Transverse colon (tissue), 4 donors: ENCODE data around the gene RBPJ. TPM values are rescaled to one million over a fixed set of nuclear protein-coding genes. Genes with fewer than 3 reads are reported as not detected.
A peak's percentile ranks its signal among the peaks of the same experiment; 100 is the strongest.

Experiments used
- DNase-seq: peaks from one replicate; pipeline ENCODE4 v3.0.0-alpha.2; 2019
- H3K27ac ChIP-seq, 4 donors: fragments of 200-600 bp; sonication (generic); 2 replicates each; pipeline ENCODE4 v1.5.1; 2016 to 2018; ENCODE audit warnings: inconsistent platforms in 4 of 4
- H3K27me3 ChIP-seq: fragments of 200-600 bp; sonication (generic); 2 replicates; pipeline ENCODE4 v1.5.1; 2017; ENCODE audit warnings: inconsistent platforms
- H3K36me3 ChIP-seq, 4 donors: fragments of 200-600 bp; sonication (generic); 2 replicates each; pipeline ENCODE4 v1.5.1; 2017 to 2019; ENCODE audit warnings: inconsistent platforms in 4 of 4
- H3K4me1 ChIP-seq, 4 donors: fragments of 200-600 bp; sonication (generic); 2 replicates each; pipeline ENCODE4 v1.5.1; 2017 to 2020; ENCODE audit warnings: inconsistent platforms in 4 of 4
- H3K4me3 ChIP-seq, 4 donors: fragments of 200-600 bp; sonication (generic); 1 replicate in 1 of 4; 2 replicates in 3 of 4; pipeline versions ENCODE4 v1.5.1 to v1.6.1; 2017 to 2019; ENCODE audit warnings: inconsistent platforms in 4 of 4
- H3K9me3 ChIP-seq, 2 donors: fragments of 200-600 bp; sonication (generic); 2 replicates each; pipeline ENCODE4 v1.5.1; 2017 to 2019; ENCODE audit warnings: inconsistent platforms in 2 of 2
- EP300 ChIP-seq: sonication (generic); formaldehyde crosslinking; IDR thresholded peaks from one replicate; pipeline ENCODE4 v1.6.1; 2017; ENCODE audit warnings: antibody characterized with exemption, low read depth
- POLR2A ChIP-seq: fragments of 450-650 bp; IDR thresholded peaks from one replicate; pipeline ENCODE4 v1.6.1; 2016; ENCODE audit warnings: antibody characterized with exemption, mild to moderate bottlenecking, moderate library complexity
- POLR2AphosphoS5 ChIP-seq, 3 donors: sonication (generic); formaldehyde crosslinking; IDR thresholded peaks; one replicate each; pipeline ENCODE4 v1.6.1; 2016; ENCODE audit warnings: antibody characterized with exemption in 3 of 3
- WGBS, 2 donors: methylation state at CpG; one replicate each; pipeline ENCODE4 v1.1.5; 2018; ENCODE audit warnings: low coverage in 1 of 2; 5-methylcytosine and 5-hydroxymethylcytosine counted together
- in situ Hi-C, 4 donors: fragments of 200-750 bp; cut with MboI; loops; one replicate each; pipeline versions ENCODE4 v1.15.0 to v1.15.1; 2017; ENCODE audit warnings: low sequenced_read_pairs in 3 of 4, low pct_ligation_motif_present in 1 of 4, low pct_unique_long_range_greater_than_20kb in 1 of 4
- intact Hi-C: fragments of 100-400 bp; cut with DNase I; formaldehyde crosslinking; loops from one replicate; pipeline ENCODE4 v1.15.1; 2023; ENCODE audit warnings: low total_unique reads
- total RNA-seq, 4 donors: library from RNA; depleted of rRNA; stranded (reverse); fragments of >200 nt; gene quantifications; one replicate each; pipeline ENCODE4 v1.1.0, GENCODE V29; 2016
- TF ChIP-seq, protein P1 (sequence below), 5 experiments: fragments of 200-600 bp in 3 of 5; fragments of 450-650 bp in 2 of 5; sonication (generic) in 3 of 5; IDR thresholded peaks; 1 replicate in 2 of 5; 2 replicates in 3 of 5; pipeline ENCODE4 v1.5.1; 2016 to 2017; ENCODE audit warnings: antibody characterized with exemption in 5 of 5, inconsistent platforms in 3 of 5, mild to moderate bottlenecking in 2 of 5, moderate library complexity in 1 of 5

RBPJ gene
- total RNA-seq, 4 donors from 2014 or later = 15.1 to 104 (median 44.6) TPM

DNA sequence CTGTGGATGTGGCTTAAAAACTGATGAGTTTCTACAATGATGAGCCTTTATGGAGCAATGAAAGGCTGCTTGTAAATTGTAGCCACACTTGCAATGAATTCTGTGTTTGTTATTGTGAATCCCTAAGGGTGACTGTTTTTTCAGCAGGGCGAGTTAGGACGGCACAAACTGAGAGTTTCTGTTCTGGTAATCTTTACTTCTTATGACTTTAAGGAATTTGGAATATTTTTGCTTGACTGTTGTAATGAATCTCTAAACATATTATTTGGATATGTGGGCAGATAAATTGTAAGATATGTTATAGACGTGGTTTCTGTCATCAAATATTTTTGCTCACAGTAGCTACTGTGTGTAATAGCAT, 22.2 kb downstream of the RBPJ start:
- 65 to 68% methylated on average over 3 of the region's 3 CpGs for WGBS, 2 donors
- in situ Hi-C loops = loop anchor here in 1 of 4 donors (25.0 kb wide), 1 partner anchor 669 kb away; no protein-coding TSS in a partner anchor
- H3K4me1 ChIP-seq = peaks cover 0 to 53% (median 1%) of the 10 kb centered on the region in 4 donors

GRCh38 chr4:26344901-26345564, 24.2 kb downstream of the RBPJ start:
- TF ChIP-seq EP300 = no peak
- no peak for TF ChIP-seq POLR2A
- TF ChIP-seq, protein P1, sequence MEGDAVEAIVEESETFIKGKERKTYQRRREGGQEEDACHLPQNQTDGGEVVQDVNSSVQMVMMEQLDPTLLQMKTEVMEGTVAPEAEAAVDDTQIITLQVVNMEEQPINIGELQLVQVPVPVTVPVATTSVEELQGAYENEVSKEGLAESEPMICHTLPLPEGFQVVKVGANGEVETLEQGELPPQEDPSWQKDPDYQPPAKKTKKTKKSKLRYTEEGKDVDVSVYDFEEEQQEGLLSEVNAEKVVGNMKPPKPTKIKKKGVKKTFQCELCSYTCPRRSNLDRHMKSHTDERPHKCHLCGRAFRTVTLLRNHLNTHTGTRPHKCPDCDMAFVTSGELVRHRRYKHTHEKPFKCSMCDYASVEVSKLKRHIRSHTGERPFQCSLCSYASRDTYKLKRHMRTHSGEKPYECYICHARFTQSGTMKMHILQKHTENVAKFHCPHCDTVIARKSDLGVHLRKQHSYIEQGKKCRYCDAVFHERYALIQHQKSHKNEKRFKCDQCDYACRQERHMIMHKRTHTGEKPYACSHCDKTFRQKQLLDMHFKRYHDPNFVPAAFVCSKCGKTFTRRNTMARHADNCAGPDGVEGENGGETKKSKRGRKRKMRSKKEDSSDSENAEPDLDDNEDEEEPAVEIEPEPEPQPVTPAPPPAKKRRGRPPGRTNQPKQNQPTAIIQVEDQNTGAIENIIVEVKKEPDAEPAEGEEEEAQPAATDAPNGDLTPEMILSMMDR (IDR thresholded peaks at IDR 0.05) = no peak
- no peak for TF ChIP-seq POLR2AphosphoS5 (IDR thresholded peaks at IDR 0.05)
- no peaks in the 10 kb centered on the region for H3K36me3 ChIP-seq
- no peak for DNase-seq
- intact Hi-C loops = loop anchor here (5.0 kb wide), 1 partner anchor 533 kb away; no protein-coding TSS in a partner anchor
- H3K4me1 ChIP-seq = peaks cover 0 to 62% (median 1%) of the 10 kb centered on the region in 4 donors
- no peak overlapping the region for H3K4me3 ChIP-seq
- H3K27ac ChIP-seq = no peak overlapping the region
- in situ Hi-C loops = loop anchor here in 1 of 4 donors (25.0 kb wide), 1 partner anchor 667 kb away; no protein-coding TSS in a partner anchor
- 68% methylated on average over 4 of the region's 4 CpGs for WGBS, 2 donors
- H3K27me3 ChIP-seq = no peaks in the 10 kb centered on the region
- H3K9me3 ChIP-seq = no peaks in the 10 kb centered on the region

More for the DNA sequence above, 22.2 kb downstream of the RBPJ start:
- no peak for DNase-seq
- Histone ChIP-seq H3K27me3 (no peaks in the 10 kb centered on the region), H3K9me3 (no peaks in the 10 kb centered on the region), H3K27ac (no peak overlapping the region), H3K36me3 (no peaks in the 10 kb centered on the region), H3K4me3 (no peak overlapping the region)
- intact Hi-C loops = no loop called here
- TF ChIP-seq POLR2A (no peak), POLR2AphosphoS5 (IDR thresholded peaks at IDR 0.05) (no peak), EP300 (no peak)
- TF ChIP-seq, protein P1 (IDR thresholded peaks at IDR 0.05) = no peak

GRCh38 chr4:26345565-26345938, 24.7 kb downstream of the RBPJ start:
- Histone ChIP-seq H3K27ac (peak overlapping the region in 1 of 4 donors; percentile 30), H3K9me3 (no peaks in the 10 kb centered on the region), H3K36me3 (no peaks in the 10 kb centered on the region), H3K4me3 (no peak overlapping the region), H3K27me3 (no peaks in the 10 kb centered on the region), H3K4me1 (peaks cover 0 to 62% (median 1%) of the 10 kb centered on the region in 4 donors)
- DNase-seq = no peak
- intact Hi-C loops = loop anchor here (5.0 kb wide), 1 partner anchor 533 kb away; no protein-coding TSS in a partner anchor
- 51 to 53% methylated on average over 3 of the region's 3 CpGs for WGBS, 2 donors
- in situ Hi-C loops = loop anchor here in 1 of 4 donors (25.0 kb wide), 1 partner anchor 667 kb away; no protein-coding TSS in a partner anchor
- TF ChIP-seq, protein P1 (IDR thresholded peaks at IDR 0.05) = no peak
- TF ChIP-seq POLR2AphosphoS5 (IDR thresholded peaks at IDR 0.05) = no peak
- no peak for TF ChIP-seq EP300
- TF ChIP-seq POLR2A = no peak

GRCh38 chr4:26346203-26346620, 25.4 kb downstream of the RBPJ start:
- H3K4me3 ChIP-seq = no peak overlapping the region
- in situ Hi-C loops (loop anchor here in 1 of 4 donors (25.0 kb wide), 1 partner anchor 666 kb away; no protein-coding TSS in a partner anchor), intact Hi-C loops (loop anchor here (5.0 kb wide), 1 partner anchor 534 kb away; no protein-coding TSS in a partner anchor)
- H3K36me3 ChIP-seq = no peaks in the 10 kb centered on the region
- no peaks in the 10 kb centered on the region for H3K27me3 ChIP-seq
- peaks cover 0 to 62% (median 1%) of the 10 kb centered on the region in 4 donors for H3K4me1 ChIP-seq
- no peak for DNase-seq
- no peak overlapping the region for H3K27ac ChIP-seq
- TF ChIP-seq POLR2AphosphoS5 (IDR thresholded peaks at IDR 0.05) (peak in 1 of 3 donors; percentile 25), EP300 (no peak)
- 68 to 75% methylated on average over 4 to 6 of the region's 6 CpGs for WGBS, 2 donors
- no peaks in the 10 kb centered on the region for H3K9me3 ChIP-seq
